HCT116 (cell line): ENCODE data around the gene FGF14. TPM values are rescaled to one million over a fixed set of nuclear protein-coding genes. Genes with fewer than 3 reads are reported as not detected.

Experiments used
- ATAC-seq: fragments of 200-7000 bp; cut with Tn5 transposase; 2 replicates; pipeline ENCODE4 v1.9.1; 2020; ENCODE audit warnings: mild to moderate bottlenecking, moderate library complexity
- BruUV-seq: library from RNA; stranded (reverse); fragments of 400-500 nt; replicated peaks from 2 replicates; lab custom pipeline; 2021; lab: Mats Ljungman, UMichigan
- CTCF ChIA-PET: fragments of 300-600 bp; sonication (Branson Sonifier 250); formaldehyde crosslinking; loops from one replicate; lab custom pipeline; 2021; ENCODE audit warnings: antibody characterized with exemption; lab: Charles Lee
- POLR2A ChIA-PET: fragments of 300-600, 350-600 bp; sonication (Branson Sonifier 250); formaldehyde crosslinking; loops from one replicate; lab custom pipeline; 2021; ENCODE audit warnings: antibody characterized with exemption; lab: Charles Lee
- RAD21 ChIA-PET, 2 experiments: fragments of 300-600 bp; sonication (Branson Sonifier 250); formaldehyde crosslinking; loops; one replicate each; lab custom pipeline; 2023; ENCODE audit warnings: low total read pairs in 2 of 2; ENCODE audit not compliant: uncharacterized antibody in 2 of 2, unreplicated experiment in 2 of 2, low non-redundant PET in 1 of 2; lab: Charles Lee
- DNase-seq: peaks from one replicate; pipeline ENCODE4 v3.0.0-alpha.2; 2010; ENCODE audit warnings: low read depth, low spot score
- H2AFZ ChIP-seq: fragments of 200-600 bp; shearing (Covaris generic), sonication (generic); 2 replicates; pipeline ENCODE4 v1.6.1; 2017; ENCODE audit warnings: low read depth, mixed run types, mixed read lengths, antibody characterized with exemption, low read length; ENCODE audit not compliant: poor library complexity, severe bottlenecking
- H3K27ac ChIP-seq: 2 replicates; pipeline ENCODE4 v1.5.1; 2012; ENCODE audit warnings: low read depth, low read length
- H3K27me3 ChIP-seq: fragments of 200-600 bp; sonication (generic); 2 replicates; pipeline ENCODE4 v1.6.1; 2016; ENCODE audit warnings: mixed run types, low read length, mixed read lengths; ENCODE audit not compliant: insufficient read depth
- H3K36me3 ChIP-seq, 2 experiments: fragments of 200-500 bp in 1 of 2; fragments of 200-600 bp in 1 of 2; sonication (Bioruptor generic) in 1 of 2; sonication (generic) in 1 of 2; 2 replicates each; pipeline versions ENCODE4 v1.5.1 to v1.6.1; 2014 to 2016; ENCODE audit warnings: low read length in 2 of 2, inconsistent platforms in 1 of 2, mixed read lengths in 1 of 2, mixed run types in 1 of 2; ENCODE audit not compliant: insufficient read depth in 2 of 2, control insufficient read depth in 1 of 2
- H3K4me1 ChIP-seq, 2 experiments: fragments of 200-600 bp in 1 of 2; sonication (generic) in 1 of 2; 2 replicates each; pipeline versions ENCODE4 v1.5.1 to v1.6.1; 2012 to 2017; ENCODE audit warnings: low read length in 2 of 2, inconsistent platforms in 1 of 2, mild to moderate bottlenecking in 1 of 2, mixed read lengths in 1 of 2, mixed run types in 1 of 2, moderate library complexity in 1 of 2; ENCODE audit not compliant: insufficient read depth in 2 of 2, control insufficient read depth in 1 of 2
- H3K4me2 ChIP-seq: fragments of 200-600 bp; sonication (generic); 2 replicates; pipeline ENCODE4 v1.6.1; 2017; ENCODE audit warnings: mixed run types, low read length, mixed read lengths
- H3K4me3 ChIP-seq, 2 experiments: fragments of 200-600 bp in 1 of 2; sonication (generic) in 1 of 2; replicated peaks in 1 of 2; 2 replicates each; pipeline ENCODE4 v1.5.1; 2011 to 2016; ENCODE audit warnings: low read length in 2 of 2, control low read depth in 1 of 2, low read depth in 1 of 2, mild to moderate bottlenecking in 1 of 2, mixed read lengths in 1 of 2, mixed run types in 1 of 2
- H3K79me2 ChIP-seq: fragments of 200-600 bp; sonication (generic); 2 replicates; pipeline ENCODE4 v1.6.1; 2017; ENCODE audit warnings: mild to moderate bottlenecking, mixed run types, low read length, moderate library complexity, mixed read lengths; ENCODE audit not compliant: insufficient read depth
- H3K9ac ChIP-seq: fragments of 200-600 bp; sonication (generic); 2 replicates; pipeline ENCODE4 v1.6.1; 2016; ENCODE audit warnings: low read length, mixed read lengths
- H3K9me2 ChIP-seq: fragments of 200-600 bp; sonication (generic), shearing (Covaris generic); 2 replicates; pipeline ENCODE4 v1.6.1; 2017; ENCODE audit warnings: mixed run types, mild to moderate bottlenecking, moderate library complexity; ENCODE audit not compliant: insufficient read depth
- H3K9me3 ChIP-seq, 2 experiments: fragments of 200-500 bp in 1 of 2; fragments of 200-600 bp in 1 of 2; sonication (Bioruptor generic) in 1 of 2; sonication (generic) in 1 of 2; 2 replicates each; pipeline ENCODE4 v1.6.1; 2014 to 2017; ENCODE audit warnings: low read length in 2 of 2, mixed read lengths in 2 of 2, inconsistent platforms in 1 of 2, low read depth in 1 of 2, mild to moderate bottlenecking in 1 of 2, mixed run types in 1 of 2, moderate library complexity in 1 of 2; ENCODE audit not compliant: control insufficient read depth in 1 of 2, insufficient read depth in 1 of 2
- H4K20me1 ChIP-seq: fragments of 200-600 bp; sonication (generic), shearing (Covaris generic); 2 replicates; pipeline ENCODE4 v1.6.1; 2017; ENCODE audit warnings: mixed run types, mild to moderate bottlenecking, moderate library complexity; ENCODE audit not compliant: insufficient read depth
- CBX3 ChIP-seq: IDR thresholded peaks from 2 replicates; pipeline ENCODE4 v1.6.1; 2012; ENCODE audit warnings: low read depth
- CEBPB ChIP-seq: IDR thresholded peaks from 2 replicates; pipeline ENCODE4 v1.6.1; 2012; ENCODE audit warnings: low read depth
- CTCF ChIP-seq, 3 experiments: fragments of 200-600 bp in 1 of 3; sonication (generic) in 1 of 3; IDR thresholded peaks in 2 of 3; conservative IDR thresholded peaks in 1 of 3; 2 replicates each; pipeline ENCODE4 v1.5.1; 2012 to 2017; ENCODE audit warnings: low read depth in 2 of 3, low read length in 2 of 3, antibody characterized with exemption in 1 of 3, borderline replicate concordance in 1 of 3, control low read depth in 1 of 3, mild to moderate bottlenecking in 1 of 3, mixed read lengths in 1 of 3, mixed run types in 1 of 3, moderate library complexity in 1 of 3; ENCODE audit not compliant: insufficient read depth in 1 of 3
- EGR1 ChIP-seq: IDR thresholded peaks from 2 replicates; pipeline ENCODE4 v1.6.1; 2012; ENCODE audit warnings: low read depth
- ELF1 ChIP-seq: IDR thresholded peaks from 2 replicates; pipeline ENCODE4 v1.6.1; 2012; ENCODE audit warnings: low read depth, borderline replicate concordance
- EZH2 ChIP-seq: fragments of 200-600 bp; sonication (generic); IDR thresholded peaks from 2 replicates; pipeline ENCODE4 v1.6.1; 2017; ENCODE audit warnings: antibody characterized with exemption, mixed run types
- EZH2phosphoT487 ChIP-seq: fragments of 200-600 bp; IDR thresholded peaks from 2 replicates; pipeline ENCODE4 v1.6.1; 2018; ENCODE audit warnings: antibody characterized with exemption, borderline replicate concordance
- FOSL1 ChIP-seq: IDR thresholded peaks from 2 replicates; pipeline ENCODE4 v1.6.1; 2012; ENCODE audit warnings: low read depth
- JUND ChIP-seq: IDR thresholded peaks from 2 replicates; pipeline ENCODE4 v1.6.1; 2012
- POLR2A ChIP-seq: IDR thresholded peaks from 2 replicates; pipeline ENCODE4 v1.7.0; 2011; ENCODE audit warnings: borderline replicate concordance; ENCODE audit not compliant: insufficient read depth, insufficient read length; ENCODE audit errors: extremely low read depth
- POLR2AphosphoS5 ChIP-seq: IDR thresholded peaks from 2 replicates; pipeline ENCODE4 v1.6.1; 2011; ENCODE audit warnings: mild to moderate bottlenecking, low read depth, low read length, moderate library complexity
- RAD21 ChIP-seq: IDR thresholded peaks from 2 replicates; pipeline ENCODE4 v1.6.1; 2012; ENCODE audit warnings: low read depth, mild to moderate bottlenecking
- REST ChIP-seq: IDR thresholded peaks from 2 replicates; pipeline ENCODE4 v1.6.1; 2012; ENCODE audit warnings: low read depth
- SP1 ChIP-seq: IDR thresholded peaks from 2 replicates; pipeline ENCODE4 v1.6.1; 2012; ENCODE audit warnings: low read depth
- SRF ChIP-seq: IDR thresholded peaks from 2 replicates; pipeline ENCODE4 v1.6.1; 2012; ENCODE audit warnings: low read depth
- TCF7L2 ChIP-seq: IDR thresholded peaks from 2 replicates; pipeline ENCODE4 v1.7.0; 2011; ENCODE audit warnings: borderline replicate concordance, inconsistent platforms; ENCODE audit not compliant: insufficient read depth, insufficient read length; ENCODE audit errors: extremely low read depth
- YY1 ChIP-seq: IDR thresholded peaks from 2 replicates; pipeline ENCODE4 v1.6.1; 2011; ENCODE audit warnings: low read length, low read depth, moderate library complexity, mild to moderate bottlenecking; ENCODE audit not compliant: insufficient replicate concordance; ENCODE audit errors: extremely low read depth
- ZBTB33 ChIP-seq: IDR thresholded peaks from 2 replicates; pipeline ENCODE4 v1.6.1; 2011; ENCODE audit warnings: mild to moderate bottlenecking, low read length, moderate library complexity; ENCODE audit not compliant: insufficient replicate concordance; ENCODE audit errors: extremely low read depth
- ZFX ChIP-seq: fragments of 450-650 bp; IDR thresholded peaks from 2 replicates; pipeline ENCODE4 v1.6.1; 2017
- ZNF274 ChIP-seq: fragments of 200-500 bp; sonication (Bioruptor generic); IDR thresholded peaks from 2 replicates; pipeline ENCODE4 v1.6.1; 2014; ENCODE audit warnings: mild to moderate bottlenecking, low read depth, low read length, inconsistent platforms
- intact Hi-C: fragments of 100-400 bp; cut with micrococcal nuclease; formaldehyde crosslinking; loops from 2 replicates; pipeline ENCODE4 v1.10.0; 2022
- total RNA-seq: library from RNA; stranded (reverse); gene quantifications from one replicate; pipeline ENCODE4 v1.2.1, GENCODE V29; 2021; ENCODE audit not compliant: unreplicated experiment

FGF14 gene
- total RNA-seq, 1 experiment from 2014 or later: not detected

- Histone ChIP-seq H3K4me1 (no peaks in the 10 kb centered on the region), H3K9me3 (peaks cover 0 to 8% of the 10 kb centered on the region in 2 experiments; a peak in 1 of 4 replicates), H3K27ac (no peak overlapping the region), H3K9ac (no peak overlapping the region), H3K4me2 (no peak overlapping the region), H4K20me1 (no peaks in the 10 kb centered on the region), H3K79me2 (no peaks in the 10 kb centered on the region), H3K36me3 (no peaks in the 10 kb centered on the region), H3K27me3 (no peaks in the 10 kb centered on the region), H2AFZ (no peak overlapping the region), H3K9me2 (no peaks in the 10 kb centered on the region), H3K4me3 (no peak overlapping the region)
- ATAC-seq (no peak), DNase-seq (no peak)
- ChIA-PET POLR2A (no interaction called here), RAD21 (no interaction called here), CTCF (no interaction called here)
- BruUV-seq: no TSS peak
- intact Hi-C loops: no loop called here
- TF ChIP-seq CTCF (IDR thresholded peaks at IDR 0.05 in 2 of 3, conservative IDR thresholded peaks at IDR 0.05 in 1 of 3; ENCODE audit: borderline replicate concordance in 1 of 3, insufficient read depth in 1 of 3, low read depth in 2 of 3, low read length in 2 of 3) (no peak), ZNF274 (no peak), TCF7L2 (no peak), REST (no peak), ELF1 (no peak), POLR2AphosphoS5 (no peak), CBX3 (no peak), RAD21 (no peak), POLR2A (no peak), SRF (no peak), YY1 (no peak), SP1 (no peak), FOSL1 (no peak), JUND (no peak), ZBTB33 (no peak), EZH2 (no peak), CEBPB (no peak), EZH2phosphoT487 (no peak), EGR1 (no peak), ZFX (no peak)
Observed at GRCh38 chr13:102103469-102103868, 298.4 kb downstream of the FGF14 start.
